ENCODE data around the gene NIPBL. TPM values are rescaled to one million over a fixed set of nuclear protein-coding genes. Genes with fewer than 3 reads are reported as not detected.
"Not testable (repeated sequence)": the region's sequence is repeated elsewhere in the genome, so short reads cannot be mapped to it uniquely, and the experiment has no call there.

The NIPBL gene
- total RNA-seq, 1 donor from 2014 or later = 32.2 TPM

DNA sequence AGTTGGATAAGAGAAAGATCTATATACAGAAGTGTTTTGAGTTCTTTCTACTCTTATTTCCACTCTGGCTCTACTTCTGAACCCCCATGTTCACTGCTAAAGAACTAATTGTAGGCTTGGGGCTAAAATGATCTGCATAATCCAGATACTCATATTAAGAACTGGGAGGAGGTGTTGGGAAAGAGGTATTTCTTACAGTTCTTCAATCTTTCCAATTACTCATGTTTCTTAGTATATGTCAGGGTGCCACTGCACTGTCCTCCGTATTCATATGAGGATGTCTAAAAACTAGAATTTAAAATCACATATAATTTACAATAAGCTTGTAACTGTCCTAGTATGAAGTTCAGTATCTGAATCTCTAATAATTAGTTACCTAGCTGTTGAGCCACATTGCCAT lies 12.7 kb downstream of the NIPBL start:
- peaks cover 4% of the 10 kb centered on the region for H3K9me3 Mint-ChIP-seq (ENCODE audit: low read depth)

DNA sequence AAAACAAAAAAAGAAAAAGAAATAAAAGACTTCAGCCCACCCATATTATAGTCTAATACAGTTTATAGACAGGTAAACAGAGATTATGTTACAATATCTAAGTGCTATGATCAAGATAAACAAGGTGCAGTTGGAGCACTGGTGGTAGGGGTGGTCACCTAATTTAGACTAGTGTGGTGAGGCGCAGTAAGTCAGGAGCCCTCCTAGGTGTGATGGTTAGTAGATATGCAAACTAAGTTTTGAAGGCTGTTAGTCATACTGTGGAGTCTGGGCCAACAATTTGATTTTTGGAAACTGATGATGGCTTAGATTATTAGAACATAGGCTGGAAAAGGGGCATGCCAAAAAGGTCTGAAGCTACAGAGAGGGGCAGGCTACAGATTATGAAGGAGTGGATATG lies 14.7 kb downstream of the NIPBL start:
- no peak for DNase-seq (ENCODE audit: low spot score)
- Mint-ChIP-seq H3K4me3 (ENCODE audit: unreplicated experiment) (no peak overlapping the region), H3K4me1 (ENCODE audit: low read depth) (peaks cover 32% of the 10 kb centered on the region), H3K9me3 (ENCODE audit: low read depth) (peaks cover 4% of the 10 kb centered on the region), H3K36me3 (ENCODE audit: low read depth) (peaks cover 2% of the 10 kb centered on the region), H3K27me3 (ENCODE audit: low read depth) (no peaks in the 10 kb centered on the region), H3K27ac (ENCODE audit: unreplicated experiment) (no peak overlapping the region)
- TF ChIP-seq, protein P1, sequence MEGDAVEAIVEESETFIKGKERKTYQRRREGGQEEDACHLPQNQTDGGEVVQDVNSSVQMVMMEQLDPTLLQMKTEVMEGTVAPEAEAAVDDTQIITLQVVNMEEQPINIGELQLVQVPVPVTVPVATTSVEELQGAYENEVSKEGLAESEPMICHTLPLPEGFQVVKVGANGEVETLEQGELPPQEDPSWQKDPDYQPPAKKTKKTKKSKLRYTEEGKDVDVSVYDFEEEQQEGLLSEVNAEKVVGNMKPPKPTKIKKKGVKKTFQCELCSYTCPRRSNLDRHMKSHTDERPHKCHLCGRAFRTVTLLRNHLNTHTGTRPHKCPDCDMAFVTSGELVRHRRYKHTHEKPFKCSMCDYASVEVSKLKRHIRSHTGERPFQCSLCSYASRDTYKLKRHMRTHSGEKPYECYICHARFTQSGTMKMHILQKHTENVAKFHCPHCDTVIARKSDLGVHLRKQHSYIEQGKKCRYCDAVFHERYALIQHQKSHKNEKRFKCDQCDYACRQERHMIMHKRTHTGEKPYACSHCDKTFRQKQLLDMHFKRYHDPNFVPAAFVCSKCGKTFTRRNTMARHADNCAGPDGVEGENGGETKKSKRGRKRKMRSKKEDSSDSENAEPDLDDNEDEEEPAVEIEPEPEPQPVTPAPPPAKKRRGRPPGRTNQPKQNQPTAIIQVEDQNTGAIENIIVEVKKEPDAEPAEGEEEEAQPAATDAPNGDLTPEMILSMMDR (IDR thresholded peaks at IDR 0.05) = no peak

More for the DNA sequence above, 12.7 kb downstream of the NIPBL start:
- H3K27me3 Mint-ChIP-seq (ENCODE audit: low read depth) = no peaks in the 10 kb centered on the region
- no peak overlapping the region for H3K4me3 Mint-ChIP-seq (ENCODE audit: unreplicated experiment)
- H3K27ac Mint-ChIP-seq (ENCODE audit: unreplicated experiment) = no peak overlapping the region
- DNase-seq (ENCODE audit: low spot score) = no peak
- TF ChIP-seq, protein P1 (IDR thresholded peaks at IDR 0.05) = no peak
- peaks cover 4% of the 10 kb centered on the region for H3K36me3 Mint-ChIP-seq (ENCODE audit: low read depth)
- H3K4me1 Mint-ChIP-seq (ENCODE audit: low read depth) = peaks cover 24% of the 10 kb centered on the region

DNA sequence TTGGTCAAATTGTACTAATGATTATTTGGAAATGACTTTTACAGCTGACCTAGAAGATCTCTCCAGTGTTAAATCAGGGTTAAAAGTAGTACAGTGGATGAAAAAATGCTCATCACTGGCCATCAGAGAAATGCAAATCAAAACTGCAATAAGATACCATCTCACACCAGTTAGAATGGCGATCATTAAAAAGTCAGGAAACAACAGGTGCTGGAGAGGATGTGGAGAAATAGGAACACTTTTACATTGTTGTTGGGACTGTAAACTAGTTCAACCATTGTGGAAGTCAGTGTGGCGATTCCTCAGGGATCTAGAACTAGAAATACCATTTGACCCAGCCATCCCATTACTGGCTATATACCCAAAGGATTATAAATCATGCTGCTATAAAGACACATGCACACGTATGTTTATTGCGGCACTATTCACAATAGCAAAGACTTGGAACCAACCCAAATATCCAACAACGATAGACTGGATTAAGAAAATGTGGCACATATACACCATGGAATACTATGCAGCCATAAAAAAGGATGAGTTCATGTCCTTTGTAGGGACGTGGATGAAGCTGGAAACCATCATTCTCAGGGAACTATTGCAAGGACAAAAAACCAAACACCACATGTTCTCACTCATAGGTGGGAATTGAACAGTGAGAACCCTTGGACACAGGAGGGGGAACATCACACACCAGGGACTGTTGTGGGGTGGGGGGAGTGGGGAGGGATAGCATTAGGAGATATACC lies 15.7 kb downstream of the NIPBL start:
- H3K9me3 Mint-ChIP-seq (ENCODE audit: low read depth); H3K36me3 Mint-ChIP-seq (ENCODE audit: low read depth); H3K27me3 Mint-ChIP-seq (ENCODE audit: low read depth); DNase-seq (ENCODE audit: low spot score); H3K4me3 Mint-ChIP-seq (ENCODE audit: unreplicated experiment); H3K27ac Mint-ChIP-seq (ENCODE audit: unreplicated experiment): not testable (repeated sequence)
- peaks cover 29% of the 10 kb centered on the region for H3K4me1 Mint-ChIP-seq (ENCODE audit: low read depth)

DNA sequence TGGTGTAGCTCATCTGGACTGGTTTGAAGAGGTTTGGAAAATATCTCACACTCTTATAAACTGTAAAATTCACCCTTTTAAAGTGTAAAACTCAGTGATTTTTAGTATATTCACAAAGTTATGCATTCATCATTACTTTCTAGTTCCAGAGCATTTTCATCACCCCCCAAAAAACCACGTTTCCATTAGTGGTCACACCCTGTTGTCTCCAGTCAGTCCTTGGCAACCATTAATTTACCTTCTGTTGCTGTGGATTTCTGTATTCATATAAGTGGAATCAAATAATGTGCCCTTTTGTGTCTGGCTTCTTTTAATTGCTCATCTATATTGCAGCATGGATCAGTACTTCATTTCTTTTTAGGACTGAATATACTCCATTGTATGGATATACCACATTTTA lies 18.4 kb downstream of the NIPBL start:
- H3K36me3 Mint-ChIP-seq (ENCODE audit: low read depth) = peaks cover 2% of the 10 kb centered on the region

DNA sequence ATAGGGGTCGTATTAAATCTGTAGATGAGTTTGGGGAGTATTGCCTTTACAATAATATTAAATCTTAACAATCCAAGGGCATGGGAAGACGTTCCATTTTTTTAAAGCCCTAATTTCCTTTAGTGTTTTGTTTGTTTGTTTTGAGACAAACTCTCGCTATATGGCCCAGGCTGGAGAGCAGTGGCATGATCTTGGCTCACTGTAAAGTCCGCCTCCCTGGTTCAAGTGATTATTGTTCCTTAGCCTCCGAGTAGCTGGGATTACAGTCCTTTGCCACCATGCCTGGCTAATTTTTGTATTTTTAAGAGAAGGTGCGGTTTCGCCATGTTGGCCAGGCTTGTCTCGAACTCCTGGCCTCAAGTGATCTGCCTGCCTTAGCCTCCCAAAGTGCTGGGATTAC lies 19.9 kb downstream of the NIPBL start:
- Mint-ChIP-seq H3K4me1 (ENCODE audit: low read depth) (peaks cover 43% of the 10 kb centered on the region), H3K27me3 (ENCODE audit: low read depth) (no peaks in the 10 kb centered on the region), H3K9me3 (ENCODE audit: low read depth) (peaks cover 4% of the 10 kb centered on the region), H3K36me3 (ENCODE audit: low read depth) (peaks cover 2% of the 10 kb centered on the region), H3K4me3 (ENCODE audit: unreplicated experiment) (no peak overlapping the region), H3K27ac (ENCODE audit: unreplicated experiment) (no peak overlapping the region)
- DNase-seq (ENCODE audit: low spot score) = no peak
- TF ChIP-seq, protein P1 (IDR thresholded peaks at IDR 0.05) = no peak

More for the DNA sequence above, 18.4 kb downstream of the NIPBL start:
- peaks cover 4% of the 10 kb centered on the region for H3K9me3 Mint-ChIP-seq (ENCODE audit: low read depth)
- H3K27me3 Mint-ChIP-seq (ENCODE audit: low read depth) = no peaks in the 10 kb centered on the region
- H3K27ac Mint-ChIP-seq (ENCODE audit: unreplicated experiment) = no peak overlapping the region
- H3K4me3 Mint-ChIP-seq (ENCODE audit: unreplicated experiment) = no peak overlapping the region
- peaks cover 32% of the 10 kb centered on the region for H3K4me1 Mint-ChIP-seq (ENCODE audit: low read depth)
- TF ChIP-seq, protein P1 (IDR thresholded peaks at IDR 0.05) = no peak
- no peak for DNase-seq (ENCODE audit: low spot score)

DNA sequence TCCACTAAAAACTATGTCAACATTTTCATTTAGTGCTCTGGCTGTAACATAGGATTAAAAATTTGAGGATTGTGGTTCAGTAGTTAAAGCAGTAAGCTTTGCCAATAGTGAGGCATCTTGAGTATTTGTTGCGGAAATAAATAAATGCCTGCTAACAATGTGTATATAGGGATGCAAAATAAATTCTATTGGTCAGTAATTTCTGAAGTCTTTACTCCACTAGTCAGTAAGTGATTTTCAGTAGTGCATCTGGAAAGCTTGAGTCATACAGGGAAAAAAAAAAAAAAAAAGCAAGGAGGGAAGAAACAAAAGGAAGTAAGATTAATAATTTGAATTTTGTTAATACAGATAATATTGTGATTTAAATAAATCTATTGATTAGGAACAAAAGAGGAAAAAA lies 21.0 kb downstream of the NIPBL start:
- peak overlapping the region; percentile 19 for H3K27ac Mint-ChIP-seq (ENCODE audit: unreplicated experiment)
- peaks cover 4% of the 10 kb centered on the region for H3K36me3 Mint-ChIP-seq (ENCODE audit: low read depth)
- TF ChIP-seq, protein P1 (IDR thresholded peaks at IDR 0.05) = no peak
- DNase-seq (ENCODE audit: low spot score) = no peak
- no peak overlapping the region for H3K4me3 Mint-ChIP-seq (ENCODE audit: unreplicated experiment)
- H3K9me3 Mint-ChIP-seq (ENCODE audit: low read depth) = peaks cover 10% of the 10 kb centered on the region
- H3K27me3 Mint-ChIP-seq (ENCODE audit: low read depth) = no peaks in the 10 kb centered on the region
- peaks cover 43% of the 10 kb centered on the region for H3K4me1 Mint-ChIP-seq (ENCODE audit: low read depth)
